ENCODE results near the gene UTF1.

The UTF1 gene

GRCh38 chr10:133272301-133272963 lies 42.4 kb downstream of the UTF1 start:
- no peak for DNase-seq (ENCODE audit: low read depth)
- TF ChIP-seq CTCF (conservative IDR thresholded peaks at IDR 0.05; ENCODE audit: low read depth, low read length), result no peak
- H3K4me3 ChIP-seq (ENCODE audit: low read depth, low read length), result no peak overlapping the region

- no peak for TF ChIP-seq CTCF (conservative IDR thresholded peaks at IDR 0.05; ENCODE audit: low read depth, low read length)
These were observed 43.0 kb downstream of the UTF1 start for GRCh38 chr10:133272964-133273420.

GRCh38 chr10:133273534-133274143 lies 43.6 kb downstream of the UTF1 start:
- no peak for DNase-seq (ENCODE audit: low read depth)
- TF ChIP-seq CTCF (conservative IDR thresholded peaks at IDR 0.05; ENCODE audit: low read depth, low read length), result no peak
- H3K4me3 ChIP-seq (ENCODE audit: low read depth, low read length), result no peak overlapping the region

More at GRCh38 chr10:133272964-133273420, 43.0 kb downstream of the UTF1 start:
- H3K4me3 ChIP-seq (ENCODE audit: low read depth, low read length), result no peak overlapping the region
- DNase-seq (ENCODE audit: low read depth), result no peak

GRCh38 chr10:133274751-133275683 lies 45.0 kb downstream of the UTF1 start:
- no peak for DNase-seq (ENCODE audit: low read depth)
- no peak overlapping the region for H3K4me3 ChIP-seq (ENCODE audit: low read depth, low read length)
- no peak for TF ChIP-seq CTCF (conservative IDR thresholded peaks at IDR 0.05; ENCODE audit: low read depth, low read length)

GRCh38 chr10:133275684-133276092 lies 45.7 kb downstream of the UTF1 start:
- no peak overlapping the region for H3K4me3 ChIP-seq (ENCODE audit: low read depth, low read length)
- no peak for TF ChIP-seq CTCF (conservative IDR thresholded peaks at IDR 0.05; ENCODE audit: low read depth, low read length)
- DNase-seq (ENCODE audit: low read depth), result no peak

- no peak for TF ChIP-seq CTCF (conservative IDR thresholded peaks at IDR 0.05; ENCODE audit: low read depth, low read length)
- DNase-seq (ENCODE audit: low read depth), result no peak
- H3K4me3 ChIP-seq (ENCODE audit: low read depth, low read length), result no peak overlapping the region
These were observed 46.0 kb downstream of the UTF1 start for GRCh38 chr10:133276100-133276434.
